Right cardiac atrium (tissue), 5 donors: ENCODE measurements around the gene CPA5. TPM values are rescaled to one million over a fixed set of nuclear protein-coding genes. Genes with fewer than 3 reads are reported as not detected.

ENCODE experiments used
- ATAC-seq, 2 donors: fragments of 200-7000 bp; cut with Tn5 transposase; one replicate each; pipeline versions ENCODE4 v1.8.0 to v1.9.1; 2020; ENCODE audit warnings: moderate library complexity in 2 of 2, mild to moderate bottlenecking in 1 of 2
- DNase-seq, 3 donors: peaks; one replicate each; pipeline ENCODE4 v3.0.0-alpha.2; 2020
- H3K27ac ChIP-seq: one replicate; pipeline ENCODE4 v1.5.1; 2013; ENCODE audit warnings: mild to moderate bottlenecking, low read length, control low read depth, moderate library complexity
- H3K27me3 ChIP-seq: one replicate; pipeline ENCODE4 v1.6.1; 2013; ENCODE audit not compliant: control insufficient read depth, insufficient read depth
- H3K4me1 ChIP-seq: one replicate; pipeline ENCODE4 v1.6.1; 2013; ENCODE audit warnings: low read length; ENCODE audit not compliant: control insufficient read depth, insufficient read depth
- H3K4me3 ChIP-seq: one replicate; pipeline ENCODE4 v1.5.1; 2013; ENCODE audit warnings: low read length, control low read depth
- H3K9me3 ChIP-seq: one replicate; pipeline ENCODE4 v1.6.1; 2013; ENCODE audit warnings: low read length; ENCODE audit not compliant: control insufficient read depth
- WGBS: extraction: QIAGEN DNeasy Blood & Tissue Kit; methylation state at CpG from one replicate; pipeline ENCODE4 v1.1.7; 2013; 5-methylcytosine and 5-hydroxymethylcytosine counted together
- intact Hi-C, 4 donors: fragments of 100-400 bp; cut with DNase I; formaldehyde crosslinking; loops; one replicate each; pipeline versions ENCODE4 v1.11.0 to v1.14.0; 2022 to 2023
- polyA plus RNA-seq: library from polyadenylated mRNA; stranded (reverse); fragments of 200-250 nt; gene quantifications from one replicate; pipeline ENCODE4 v1.2.3, GENCODE V29; 2013
- total RNA-seq, 4 donors: library from RNA; stranded (reverse); fragmentation: NEBNext Ultra II Directional; extraction: Animal tissue kit (Norgen Biotek cat#: 25700); gene quantifications; one replicate each; pipeline ENCODE4 v1.2.1, GENCODE V29; 2021
- donor health status: healthy with polysubstance abuse.
- donor health status: DM: no; HTN: yes; CAD: no.
- donor health status: DM: no; HTN: no; CAD: no.
- donor health status: DM: no; HTN: yes; CAD: no; lungs with severe emphysema.
- donor health status: DM: yes; HTN: yes; CAD: no.

The CPA5 gene
- total and polyA plus RNA-seq, 5 donors, result not detected

GRCh38 chr7:130393101-130393561, 48.5 kb downstream of the CPA5 start:
- H3K27me3 ChIP-seq, result no peaks in the 10 kb centered on the region
- ATAC-seq, result peak; percentile 50 to 64
- 47% methylated on average over 5 of the region's 5 CpGs for WGBS
- H3K4me3 ChIP-seq, result no peak overlapping the region
- intact Hi-C loops, result no loop called here
- DNase-seq, result no peak
- no peak overlapping the region for H3K27ac ChIP-seq
- no peaks in the 10 kb centered on the region for H3K9me3 ChIP-seq
- peaks cover 3% of the 10 kb centered on the region for H3K4me1 ChIP-seq

GRCh38 chr7:130393841-130394411, 49.3 kb downstream of the CPA5 start:
- ATAC-seq (no peak), DNase-seq (no peak)
- Histone ChIP-seq H3K4me3 (no peak overlapping the region), H3K9me3 (no peaks in the 10 kb centered on the region), H3K27ac (no peak overlapping the region), H3K27me3 (no peaks in the 10 kb centered on the region), H3K4me1 (peaks cover 3% of the 10 kb centered on the region)
- WGBS, result 74% methylated on average over 10 of the region's 10 CpGs
- intact Hi-C loops, result no loop called here

- H3K27ac ChIP-seq, result no peak overlapping the region
- intact Hi-C loops, result no loop called here
- H3K27me3 ChIP-seq, result no peaks in the 10 kb centered on the region
- no peaks in the 10 kb centered on the region for H3K9me3 ChIP-seq
- H3K4me1 ChIP-seq, result peaks cover 3% of the 10 kb centered on the region
- DNase-seq (no peak), ATAC-seq (peak in 1 of 2 donors; percentile 27)
- no peak overlapping the region for H3K4me3 ChIP-seq
- WGBS, result 84% methylated on average over 7 of the region's 7 CpGs
Observed at GRCh38 chr7:130394421-130395195, 50.0 kb downstream of the CPA5 start.

- WGBS, result 74% methylated on average over 5 of the region's 5 CpGs
- DNase-seq (no peak), ATAC-seq (no peak)
- no peak overlapping the region for H3K27ac ChIP-seq
- no peaks in the 10 kb centered on the region for H3K27me3 ChIP-seq
- no peaks in the 10 kb centered on the region for H3K9me3 ChIP-seq
- H3K4me1 ChIP-seq, result peaks cover 3% of the 10 kb centered on the region
- H3K4me3 ChIP-seq, result no peak overlapping the region
- intact Hi-C loops, result no loop called here
Observed at GRCh38 chr7:130395421-130395820, 50.8 kb downstream of the CPA5 start.

- ATAC-seq (no peak), DNase-seq (no peak)
- no peak overlapping the region for H3K27ac ChIP-seq
- 48% methylated on average over 3 of the region's 3 CpGs for WGBS
- no peak overlapping the region for H3K4me3 ChIP-seq
- H3K9me3 ChIP-seq, result no peaks in the 10 kb centered on the region
- H3K27me3 ChIP-seq, result no peaks in the 10 kb centered on the region
- H3K4me1 ChIP-seq, result peaks cover 7% of the 10 kb centered on the region
- intact Hi-C loops, result no loop called here
Observed at GRCh38 chr7:130396109-130396508, 51.5 kb downstream of the CPA5 start.

GRCh38 chr7:130397051-130397757, 52.6 kb downstream of the CPA5 start:
- H3K4me3 ChIP-seq, result no peak overlapping the region
- intact Hi-C loops, result no loop called here

GRCh38 chr7:130397758-130398073, 53.1 kb downstream of the CPA5 start:
- H3K9me3 ChIP-seq, result no peaks in the 10 kb centered on the region
- ATAC-seq (no peak), DNase-seq (no peak)
- no peak overlapping the region for H3K27ac ChIP-seq
- H3K27me3 ChIP-seq, result no peaks in the 10 kb centered on the region
- H3K4me3 ChIP-seq, result no peak overlapping the region
- 91% methylated on average over 3 of the region's 3 CpGs for WGBS
- intact Hi-C loops, result no loop called here
- H3K4me1 ChIP-seq, result peaks cover 7% of the 10 kb centered on the region

More at GRCh38 chr7:130397051-130397757, 52.6 kb downstream of the CPA5 start:
- H3K9me3 ChIP-seq, result no peaks in the 10 kb centered on the region
- H3K27ac ChIP-seq, result no peak overlapping the region
- H3K27me3 ChIP-seq, result no peaks in the 10 kb centered on the region
- 84% methylated on average over 7 of the region's 7 CpGs for WGBS
- H3K4me1 ChIP-seq, result peaks cover 7% of the 10 kb centered on the region
- DNase-seq, result no peak
- ATAC-seq, result no peak

GRCh38 chr7:130398526-130399090, 54.0 kb downstream of the CPA5 start:
- 83% methylated on average over 8 of the region's 8 CpGs for WGBS
- Histone ChIP-seq H3K9me3 (no peaks in the 10 kb centered on the region), H3K27me3 (no peaks in the 10 kb centered on the region), H3K4me3 (no peak overlapping the region), H3K4me1 (peaks cover 4% of the 10 kb centered on the region), H3K27ac (no peak overlapping the region)
- no peak for DNase-seq
- no peak for ATAC-seq
- intact Hi-C loops, result no loop called here

GRCh38 chr7:130400120-130400572, 55.5 kb downstream of the CPA5 start:
- Histone ChIP-seq H3K27ac (no peak overlapping the region), H3K4me1 (peaks cover 4% of the 10 kb centered on the region), H3K9me3 (no peaks in the 10 kb centered on the region), H3K4me3 (no peak overlapping the region), H3K27me3 (no peaks in the 10 kb centered on the region)
- intact Hi-C loops, result no loop called here
- DNase-seq (no peak), ATAC-seq (no peak)
- 64% methylated on average over 4 of the region's 4 CpGs for WGBS

GRCh38 chr7:130401101-130401500, 56.5 kb downstream of the CPA5 start:
- intact Hi-C loops, result no loop called here
- WGBS, result 89% methylated on average over 1 of the region's 1 CpG
- Histone ChIP-seq H3K4me3 (no peak overlapping the region), H3K27me3 (no peaks in the 10 kb centered on the region), H3K9me3 (no peaks in the 10 kb centered on the region), H3K4me1 (peaks cover 4% of the 10 kb centered on the region), H3K27ac (no peak overlapping the region)
- ATAC-seq, result no peak
- DNase-seq, result no peak

- H3K9me3 ChIP-seq, result no peaks in the 10 kb centered on the region
- H3K27me3 ChIP-seq, result no peaks in the 10 kb centered on the region
- intact Hi-C loops, result no loop called here
- DNase-seq, result no peak
- H3K27ac ChIP-seq, result no peak overlapping the region
- peak in 1 of 2 donors; percentile 32 for ATAC-seq
- no peak overlapping the region for H3K4me3 ChIP-seq
- H3K4me1 ChIP-seq, result peaks cover 4% of the 10 kb centered on the region
- 71% methylated on average over 3 of the region's 3 CpGs for WGBS
Observed at GRCh38 chr7:130401578-130401977, 57.0 kb downstream of the CPA5 start.
